Limb (tissue), 2 donors: Measurements from ENCODE around the gene CGNL1.
A peak's percentile ranks its signal among the peaks of the same experiment; 100 is the strongest.

ENCODE experiments used
- DNase-seq, 2 donors: peaks; one replicate each; pipeline ENCODE4 v3.0.0-alpha.2; 2016; ENCODE audit errors: extremely low spot score in 2 of 2

The CGNL1 gene

DNA sequence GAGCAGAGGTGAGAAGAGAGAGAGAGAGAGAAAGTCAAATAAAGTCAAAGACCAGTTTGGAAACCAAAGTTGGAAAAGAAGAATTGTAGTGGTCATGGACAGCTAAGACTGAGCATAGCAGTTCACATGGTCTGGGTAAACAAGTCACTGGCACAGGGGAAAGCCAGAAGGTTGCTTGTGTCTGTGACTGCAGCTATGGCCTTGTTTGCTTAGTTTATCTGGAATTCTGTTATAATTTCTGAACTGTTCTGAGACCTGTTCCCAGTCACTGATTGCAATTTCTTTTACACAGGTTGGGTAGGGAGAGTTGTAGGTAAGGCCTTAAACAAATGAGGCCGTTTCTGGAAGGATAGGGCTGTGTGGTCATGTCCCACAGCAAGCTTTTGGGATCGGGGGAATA lies 172.0 kb downstream of the CGNL1 start:
- no peak for DNase-seq

DNA sequence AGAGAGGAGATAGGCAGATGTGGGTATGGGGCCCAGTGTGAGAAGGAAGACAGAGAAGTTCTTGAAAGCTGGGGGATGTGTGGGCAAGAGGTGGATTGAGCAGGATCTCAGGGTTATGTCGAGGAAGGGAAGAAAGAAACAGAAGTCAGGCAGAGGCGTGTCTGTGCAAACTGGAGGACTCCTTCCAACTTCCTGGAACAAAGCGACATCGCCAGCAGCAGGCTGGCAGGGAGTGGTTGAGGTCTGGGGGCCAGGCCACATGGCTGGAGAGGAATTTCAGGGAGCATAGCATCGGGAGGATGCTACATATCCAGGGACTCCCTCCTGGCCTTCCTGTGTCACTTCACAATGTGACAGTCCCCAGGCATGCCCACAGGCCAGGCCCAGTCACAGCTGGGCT lies 172.5 kb downstream of the CGNL1 start:
- no peak for DNase-seq

DNA sequence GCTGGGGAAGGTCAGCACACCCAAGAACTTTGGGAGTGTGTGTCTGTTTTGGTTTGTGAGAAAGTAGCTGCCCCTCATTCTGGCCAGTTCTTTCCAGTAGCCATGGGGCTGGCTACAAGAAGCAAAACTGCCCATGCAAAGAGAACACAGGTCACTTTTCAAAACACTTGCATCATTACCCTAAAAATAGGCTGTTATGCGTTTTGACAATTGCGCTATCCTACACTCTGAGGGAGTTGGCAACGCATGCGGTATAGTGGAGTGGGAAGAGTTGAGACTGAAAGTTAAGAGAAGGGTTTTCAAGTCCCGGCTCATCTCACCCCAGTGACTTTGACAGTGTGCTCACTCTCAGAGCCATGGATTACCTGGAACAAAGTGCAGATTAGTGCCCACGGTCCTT lies 173.6 kb downstream of the CGNL1 start:
- DNase-seq = no peak

DNA sequence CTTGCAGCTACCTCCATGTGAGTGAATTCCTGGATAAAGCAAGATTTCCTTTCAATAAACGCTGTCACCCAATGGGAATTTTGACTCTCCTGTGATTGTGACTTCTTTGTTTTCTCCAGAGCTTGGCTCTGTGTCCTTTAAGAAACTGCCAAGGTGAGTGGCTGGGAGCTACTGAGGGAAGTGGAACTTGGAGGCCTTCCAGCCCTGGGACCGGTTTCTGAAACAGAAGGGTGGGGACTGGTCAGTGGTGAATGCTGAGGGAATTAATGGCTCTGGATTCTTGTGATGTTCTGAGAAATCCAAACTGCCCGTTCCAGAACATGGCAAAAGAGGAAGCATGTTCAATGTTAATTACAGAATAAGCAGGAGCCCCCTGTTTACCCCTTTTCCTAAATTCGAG lies 174.3 kb downstream of the CGNL1 start:
- DNase-seq = no peak

DNA sequence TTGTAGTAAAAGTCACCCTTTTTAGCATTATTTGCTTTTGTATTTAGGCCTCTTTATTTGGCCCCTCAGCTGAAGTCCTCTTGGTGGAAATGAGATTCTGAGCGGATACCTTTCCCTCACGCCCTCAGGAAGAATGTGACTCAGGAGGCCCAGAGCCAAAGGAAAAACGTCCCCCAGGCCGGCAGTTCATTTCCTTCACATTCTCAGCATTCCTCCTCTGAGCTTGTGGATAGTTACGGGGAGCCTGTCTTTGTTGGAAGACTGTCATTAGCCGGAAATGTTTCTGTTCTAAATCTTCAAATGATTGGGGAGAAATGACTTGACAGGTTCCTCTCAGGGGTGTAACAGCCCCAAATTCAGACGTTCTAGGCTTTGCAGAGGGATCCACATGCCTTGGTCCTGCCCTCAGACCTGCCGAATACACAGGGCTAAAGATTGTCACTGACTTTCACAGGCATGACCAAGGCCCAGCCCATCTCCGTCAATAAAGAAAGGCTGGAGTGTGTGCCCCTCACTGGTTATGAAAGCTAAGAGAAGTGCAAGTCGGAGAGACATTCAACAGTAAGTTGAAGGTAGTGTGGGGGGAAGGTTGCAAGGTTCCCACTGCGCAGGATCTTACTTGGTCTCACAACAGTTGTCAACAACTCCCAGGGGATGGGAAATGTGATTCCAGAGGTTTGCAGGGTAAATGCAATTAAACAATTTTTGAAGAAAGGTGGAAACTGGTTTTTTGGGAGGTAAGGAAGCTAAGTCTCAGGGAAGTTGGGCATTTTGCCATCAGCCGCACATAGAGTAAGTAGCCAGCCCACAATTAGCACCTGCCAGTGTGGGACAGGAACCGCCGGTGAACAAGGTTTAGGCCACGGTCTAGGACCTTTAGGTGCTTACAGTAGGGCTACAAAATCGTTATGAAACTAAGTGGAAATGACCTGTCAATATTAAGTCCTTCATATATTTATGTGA lies 175.7 kb downstream of the CGNL1 start:
- DNase-seq = peak in 1 of 2 donors; percentile 39

DNA sequence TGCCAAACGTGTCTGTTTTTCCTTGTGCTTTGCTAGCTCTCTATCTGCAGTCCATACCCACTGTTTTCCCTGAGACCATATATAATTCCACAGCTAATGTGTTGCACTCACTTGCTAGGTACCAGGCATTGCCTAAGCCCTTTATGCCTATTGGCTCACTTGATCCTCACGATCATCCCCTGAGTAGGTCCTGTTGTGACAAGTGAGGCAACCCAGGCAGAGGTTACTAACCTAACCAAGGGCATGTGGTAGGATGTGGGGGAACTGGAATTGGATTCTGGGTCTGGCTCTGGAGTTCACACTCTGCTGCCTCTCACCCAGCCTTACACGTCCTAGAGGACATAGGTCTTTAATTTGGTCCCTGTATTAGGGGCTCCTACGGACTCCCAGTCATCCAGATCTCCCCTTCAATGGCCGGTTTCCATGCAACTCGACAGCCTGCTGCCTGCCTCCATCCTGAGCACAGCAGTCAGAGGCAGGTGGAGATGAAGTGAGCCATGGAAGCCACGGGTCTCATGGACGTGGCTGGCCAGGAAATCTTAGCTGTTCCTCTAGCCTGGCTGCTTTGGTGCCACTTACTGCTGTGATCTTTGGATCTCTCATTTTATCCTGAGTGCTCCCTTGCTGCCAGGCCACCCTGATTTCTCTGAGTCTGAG lies 176.5 kb downstream of the CGNL1 start:
- DNase-seq = no peak

DNA sequence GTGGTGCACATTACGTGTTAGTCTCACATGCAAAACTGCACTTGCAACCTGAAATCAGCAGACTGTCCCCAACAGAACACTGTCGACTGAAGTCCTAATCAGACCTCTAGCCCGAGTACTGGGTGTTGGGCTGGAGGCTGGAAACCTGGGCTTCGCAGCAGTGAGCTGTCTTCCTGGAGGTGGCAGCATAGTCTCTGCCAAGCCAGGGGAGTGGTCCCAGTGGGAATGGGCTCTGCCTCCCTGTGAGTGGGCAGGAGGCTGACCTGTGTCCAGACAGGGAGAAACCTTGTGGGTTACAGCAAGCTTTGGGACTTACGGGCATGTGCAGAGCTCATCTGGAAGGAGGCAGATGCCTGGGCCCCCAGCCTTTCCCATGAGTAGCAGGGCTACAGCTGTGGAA lies 177.2 kb downstream of the CGNL1 start:
- DNase-seq = no peak

DNA sequence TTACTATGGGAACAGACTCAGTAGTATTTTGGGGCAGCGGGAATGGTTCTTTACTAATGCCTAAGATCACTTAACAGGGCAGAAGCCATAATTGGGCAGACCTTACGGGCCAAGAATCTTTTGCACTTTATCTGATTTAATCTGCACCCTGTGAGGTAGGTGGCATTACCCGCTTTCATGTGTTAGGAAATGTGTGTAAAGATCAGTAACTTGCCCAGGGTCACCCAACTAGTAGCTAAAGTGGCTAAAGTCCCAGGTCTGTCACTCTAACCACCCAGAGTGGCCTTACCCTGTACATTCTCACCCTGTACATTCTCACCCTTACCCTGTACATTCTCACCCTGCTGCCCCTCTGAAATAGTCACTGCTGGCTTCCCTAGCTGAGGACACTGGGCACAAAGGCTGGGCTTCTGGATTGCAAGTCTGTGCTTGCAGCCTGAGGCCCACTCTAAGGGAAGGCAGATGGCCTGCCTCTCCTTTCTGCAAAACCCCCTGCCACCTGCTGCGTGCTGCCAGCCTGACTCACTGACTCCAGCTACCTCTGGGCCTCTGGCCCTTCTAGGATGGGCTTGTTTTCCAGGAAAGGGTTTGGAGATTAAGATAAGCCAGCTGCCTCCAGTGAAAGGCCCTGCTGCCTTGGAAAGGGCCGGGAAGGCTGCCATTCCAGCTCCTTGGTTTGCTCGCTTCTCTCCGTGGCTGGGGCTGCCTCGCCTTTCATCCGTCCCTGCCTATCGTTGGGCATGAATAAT lies 177.9 kb downstream of the CGNL1 start:
- DNase-seq = peak in 1 of 2 donors; percentile 24

DNA sequence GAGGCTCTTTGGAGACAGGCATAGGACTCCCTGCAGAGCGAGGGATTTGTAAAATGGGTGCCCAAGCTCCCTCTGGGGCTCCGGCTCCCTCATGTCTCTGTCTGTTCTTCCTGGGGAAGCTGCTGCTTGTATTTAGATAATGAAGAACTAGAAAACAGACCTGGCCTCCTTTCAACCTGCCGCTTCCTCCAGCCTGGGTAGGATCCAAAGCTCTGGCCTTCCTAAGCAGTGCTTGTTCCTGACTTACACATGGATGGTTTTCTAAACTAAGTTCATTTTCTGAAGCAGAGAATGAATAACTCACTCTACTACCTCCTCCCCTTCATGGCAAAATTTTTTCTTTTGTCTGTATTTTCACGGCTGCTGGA lies 178.5 kb downstream of the CGNL1 start:
- DNase-seq = no peak

DNA sequence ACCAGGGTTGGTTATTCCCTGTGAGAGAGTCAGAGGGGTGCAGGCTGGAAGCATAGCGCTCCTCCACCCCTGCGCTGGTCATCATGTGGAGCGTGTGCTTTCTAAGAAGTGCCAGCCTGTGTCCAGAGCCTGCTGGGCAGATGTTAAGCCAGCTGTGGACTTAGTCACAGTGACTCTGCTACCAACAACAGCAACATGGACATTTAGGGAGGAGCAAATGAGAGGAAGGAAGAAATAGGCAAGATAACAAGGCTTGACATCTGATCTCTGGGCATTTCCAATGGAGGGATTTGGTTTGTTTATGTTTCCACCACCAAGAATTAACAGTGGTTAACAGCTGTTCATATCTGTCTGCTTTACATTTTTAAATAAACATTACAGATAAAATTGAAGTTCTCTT lies 179.0 kb downstream of the CGNL1 start:
- DNase-seq = peak in 1 of 2 donors; percentile 63

DNA sequence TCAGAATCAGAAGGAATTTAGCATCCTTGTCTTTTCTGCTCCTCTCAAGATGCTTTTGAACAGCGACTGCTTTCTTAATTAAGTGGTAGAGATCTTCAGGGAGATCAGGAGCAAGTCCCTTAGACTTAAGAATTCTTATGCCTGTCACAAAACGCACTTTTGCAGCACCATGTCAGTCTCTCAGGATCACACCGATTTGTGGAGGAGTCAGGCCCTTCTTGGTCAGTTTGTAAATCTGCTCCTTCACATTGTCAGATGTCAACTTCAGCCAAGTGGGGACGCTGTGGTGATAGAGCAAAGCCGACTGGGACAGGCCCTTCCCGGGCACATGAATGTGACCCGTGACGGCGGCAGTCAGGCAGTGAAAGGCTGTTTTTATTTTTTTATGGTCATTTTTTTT lies 179.7 kb downstream of the CGNL1 start:
- DNase-seq = no peak

DNA sequence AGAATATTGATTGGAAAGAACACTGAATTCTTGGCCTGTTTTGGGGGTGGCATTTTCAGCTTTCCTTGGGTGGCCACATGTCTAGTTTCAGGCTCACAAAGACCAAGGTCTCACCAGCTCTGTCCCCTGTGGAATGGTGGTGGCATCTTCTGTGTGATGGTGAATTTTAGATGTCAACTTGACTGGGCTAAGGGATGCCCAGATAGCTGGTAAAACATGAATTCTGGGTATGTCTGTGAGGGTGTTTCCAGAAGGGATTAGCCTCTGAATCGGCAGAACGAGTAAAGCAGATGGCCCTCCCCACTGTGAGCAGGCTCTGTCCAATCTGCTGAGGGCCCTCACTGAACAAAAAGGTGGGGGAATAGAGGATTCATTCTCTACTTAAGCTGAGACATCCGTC lies 181.0 kb downstream of the CGNL1 start:
- no peak for DNase-seq

DNA sequence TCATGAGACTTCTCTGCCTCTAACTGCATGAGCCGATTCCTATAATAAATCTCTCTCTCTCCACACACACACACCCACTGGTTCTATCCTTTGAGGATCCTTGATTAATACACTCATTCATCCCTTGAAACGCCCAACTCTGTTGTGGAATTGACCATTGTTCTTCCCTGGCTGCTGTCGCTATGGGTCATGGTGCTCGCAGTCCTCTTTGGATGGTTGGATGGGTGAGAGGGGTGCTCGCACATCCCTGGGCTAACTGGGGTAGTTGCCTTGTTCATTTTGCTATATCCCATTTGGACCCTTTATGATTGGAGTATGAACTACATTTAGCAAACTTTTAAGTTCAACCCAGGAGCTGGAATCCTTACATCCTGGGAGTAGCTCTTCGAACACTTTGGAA lies 181.5 kb downstream of the CGNL1 start:
- DNase-seq = no peak

DNA sequence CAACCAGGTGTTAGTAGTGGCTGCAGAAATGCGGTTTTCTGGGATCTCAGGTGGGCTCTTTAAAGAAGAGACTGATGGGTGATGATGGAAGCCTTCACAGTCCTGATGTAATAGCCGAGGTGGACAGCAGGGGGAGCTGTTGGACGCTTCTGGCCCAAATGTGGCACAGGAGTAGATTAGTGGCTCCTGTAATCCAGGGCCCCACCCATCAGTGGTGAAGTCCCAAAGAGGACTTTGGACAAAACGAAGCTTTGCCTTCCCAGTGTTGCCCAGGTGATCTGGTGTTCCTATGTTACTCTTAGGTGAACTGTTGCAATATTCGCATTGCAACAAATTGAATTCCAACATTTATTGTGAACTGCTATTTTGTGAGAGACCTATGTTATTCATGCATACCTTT lies 183.6 kb downstream of the CGNL1 start:
- DNase-seq = peak in 1 of 2 donors; percentile 71

DNA sequence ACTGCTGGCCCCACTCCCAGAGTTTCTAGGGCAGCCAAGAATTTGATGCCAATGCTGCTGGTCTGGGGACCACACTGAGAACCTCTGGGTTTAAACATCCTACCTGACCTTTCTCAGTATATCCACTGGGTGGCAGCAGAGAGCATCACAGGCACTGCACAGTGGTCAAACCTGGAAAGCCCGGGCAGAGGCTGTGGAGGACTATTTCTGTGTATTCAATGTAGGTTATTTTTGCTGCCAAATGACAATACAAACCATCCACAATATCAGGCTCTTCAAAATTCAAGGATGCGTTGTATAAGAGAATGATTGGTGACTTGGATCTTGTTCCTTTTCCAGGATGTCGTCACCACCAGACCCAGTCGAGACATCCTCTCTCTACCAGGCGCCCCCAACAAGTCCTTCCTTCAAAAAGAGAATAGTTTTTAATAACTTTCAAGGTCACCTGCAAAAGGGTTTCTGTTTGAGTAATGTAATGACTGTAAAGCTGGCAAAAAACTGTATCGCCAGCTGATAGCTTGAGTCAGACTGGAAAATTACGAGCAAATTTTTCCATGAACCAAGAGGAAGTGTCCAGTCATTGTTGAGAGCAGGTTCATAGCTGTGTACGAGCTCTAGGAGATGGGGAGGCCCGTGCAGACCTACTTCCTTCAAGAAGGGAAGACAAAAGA lies 184.9 kb downstream of the CGNL1 start:
- DNase-seq = peak; percentile 80

DNA sequence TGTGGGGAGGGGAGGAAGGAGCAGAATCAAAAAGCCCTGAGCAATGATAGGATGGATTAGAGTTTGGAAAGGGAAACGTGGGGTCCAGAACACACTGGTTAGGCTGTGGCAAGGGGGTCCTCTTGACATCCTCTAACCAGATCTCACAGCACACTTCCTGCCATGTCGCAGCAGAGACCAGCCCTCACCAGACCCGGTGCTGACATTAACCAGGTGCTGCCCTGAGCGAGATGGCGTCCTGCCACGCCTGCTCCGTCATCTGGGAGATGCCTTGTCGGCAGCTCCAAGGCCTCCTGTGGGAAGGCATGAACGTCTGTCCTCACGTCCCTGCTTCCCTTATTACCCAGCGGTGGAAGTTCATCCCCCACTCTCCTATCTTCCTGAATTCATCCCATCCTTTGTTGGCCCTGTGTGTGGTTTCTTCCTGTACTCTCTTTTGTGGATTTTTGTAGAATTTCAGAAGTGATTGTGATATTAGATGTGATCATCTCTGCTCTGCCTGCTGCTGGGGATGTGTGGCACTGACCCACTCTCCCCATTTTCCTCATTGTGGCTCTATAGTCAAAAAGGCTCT lies 186.0 kb downstream of the CGNL1 start:
- DNase-seq = no peak

DNA sequence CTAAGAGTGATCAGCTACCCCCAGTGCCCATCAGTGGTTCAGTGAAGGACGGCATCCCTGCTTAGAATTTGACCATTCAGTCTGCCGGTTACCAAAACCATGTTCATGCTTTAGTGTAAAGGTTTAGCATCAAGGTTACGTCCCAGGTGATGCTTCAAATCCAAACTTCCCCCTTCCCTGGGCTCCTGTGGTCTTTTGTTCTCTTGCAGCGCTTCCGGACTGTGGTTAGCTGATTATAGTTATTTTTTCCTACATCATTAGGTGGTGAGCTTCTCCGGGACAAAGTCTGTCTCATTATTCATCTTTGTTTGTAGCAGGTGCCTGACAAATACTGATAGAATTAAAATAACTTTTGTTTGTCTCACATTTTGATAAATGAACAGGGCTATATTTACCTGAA lies 187.1 kb downstream of the CGNL1 start:
- DNase-seq = no peak

DNA sequence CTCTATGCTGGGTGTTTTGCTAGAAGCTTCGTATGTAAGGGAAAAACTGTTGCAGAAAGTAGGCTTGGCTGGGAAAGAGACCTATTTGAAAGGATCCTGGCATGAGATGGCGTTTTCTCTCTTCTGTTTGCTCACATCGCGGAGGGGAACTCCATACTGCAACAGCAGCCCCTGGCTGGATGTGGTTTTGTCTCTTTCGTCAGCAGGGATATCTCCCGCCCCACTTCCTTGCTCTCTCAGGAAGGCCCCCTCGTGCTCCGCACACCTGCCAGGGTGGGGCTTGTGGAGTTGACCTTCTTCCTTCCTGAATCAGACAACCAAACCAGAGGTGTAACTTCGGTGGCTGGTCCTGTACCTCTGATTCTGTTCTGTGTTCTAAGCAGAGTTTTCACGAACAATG lies 189.0 kb downstream of the CGNL1 start:
- DNase-seq = no peak

DNA sequence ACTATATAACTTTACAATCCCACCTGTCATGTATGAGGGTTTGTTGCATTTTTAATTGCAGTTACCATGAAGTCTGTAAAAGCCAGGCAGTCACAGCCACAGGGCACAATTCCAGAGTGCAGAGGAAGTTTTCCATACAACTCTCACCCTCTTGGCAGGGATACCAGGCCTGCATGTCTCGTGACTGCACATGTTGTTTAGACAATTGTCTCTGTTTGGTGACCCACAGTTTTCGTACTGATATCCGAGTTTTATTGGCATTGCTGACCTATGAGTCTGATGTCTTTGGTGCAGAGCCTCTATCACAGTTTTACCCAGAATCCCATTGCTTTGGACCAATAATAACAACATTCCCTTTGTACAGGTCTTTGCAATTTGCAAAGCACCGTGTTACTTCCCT lies 190.5 kb downstream of the CGNL1 start:
- DNase-seq = no peak

DNA sequence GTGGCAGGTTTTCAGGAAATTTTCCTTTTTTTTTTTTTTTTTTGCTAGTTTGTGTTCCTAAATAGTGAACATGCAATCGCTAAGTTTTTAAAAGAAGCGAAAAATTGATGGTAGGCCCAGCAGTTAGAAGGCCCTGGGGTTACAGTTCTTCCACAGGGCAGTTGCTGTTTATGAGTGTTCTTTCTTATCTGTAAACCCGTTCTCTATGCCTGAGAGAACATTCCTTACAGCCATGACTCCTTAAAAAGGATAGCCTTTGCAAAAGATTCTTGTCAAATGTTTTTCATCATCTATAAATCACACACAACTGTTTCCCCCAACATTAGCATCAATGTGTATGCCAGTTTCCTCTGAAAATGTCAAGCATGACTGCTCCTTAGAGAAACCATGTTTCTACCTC lies 191.6 kb downstream of the CGNL1 start:
- no peak for DNase-seq

DNA sequence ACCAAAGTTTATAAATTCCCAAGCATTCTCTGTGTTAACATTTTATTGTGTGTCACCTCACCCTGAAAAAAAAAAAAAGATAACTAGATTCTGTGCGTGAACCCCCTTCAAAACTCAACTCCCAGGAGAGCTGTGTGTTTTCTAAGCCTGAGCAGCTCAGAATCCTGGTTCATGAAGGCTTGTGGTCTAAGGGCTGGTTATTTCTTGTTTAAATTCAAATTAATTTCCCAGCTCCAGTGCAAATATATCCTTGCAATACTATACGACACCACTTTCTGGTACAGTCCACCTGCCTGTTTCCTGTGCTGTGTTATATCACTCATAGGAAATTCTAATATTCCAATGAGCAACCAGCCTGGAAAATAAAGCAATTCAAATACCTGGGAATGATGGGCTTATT lies 192.0 kb downstream of the CGNL1 start:
- DNase-seq = no peak
